Measurements from ENCODE around the gene OR2F1. TPM values are rescaled to one million over a fixed set of nuclear protein-coding genes. Genes with fewer than 3 reads are reported as not detected.

OR2F1 gene
- total RNA-seq, 4 donors from 2014 or later = not detected

GRCh38 chr7:143992670-143993069, 38.0 kb downstream of the OR2F1 start:
- no peaks in the 10 kb centered on the region for H3K9me3 ChIP-seq
- H3K4me1 ChIP-seq = no peaks in the 10 kb centered on the region
- no peaks in the 10 kb centered on the region for H3K27me3 ChIP-seq
- DNase-seq (ENCODE audit: low spot score in 2 of 2) = no peak
- H3K27ac ChIP-seq = no peak overlapping the region
- H3K36me3 ChIP-seq = no peaks in the 10 kb centered on the region
- TF ChIP-seq POLR2A (IDR thresholded peaks at IDR 0.05) = no peak
- TF ChIP-seq POLR2AphosphoS5 (IDR thresholded peaks at IDR 0.05) = no peak
- TF ChIP-seq CTCF (IDR thresholded peaks at IDR 0.05) = no peak
- TF ChIP-seq EP300 (IDR thresholded peaks at IDR 0.05) = no peak
- no peak overlapping the region for H3K4me3 ChIP-seq

GRCh38 chr7:143993924-143994323, 39.3 kb downstream of the OR2F1 start:
- Histone ChIP-seq H3K4me1 (no peaks in the 10 kb centered on the region), H3K4me3 (no peak overlapping the region), H3K27me3 (no peaks in the 10 kb centered on the region), H3K9me3 (no peaks in the 10 kb centered on the region), H3K36me3 (no peaks in the 10 kb centered on the region), H3K27ac (no peak overlapping the region)
- TF ChIP-seq POLR2A (IDR thresholded peaks at IDR 0.05) (no peak), POLR2AphosphoS5 (IDR thresholded peaks at IDR 0.05) (no peak), CTCF (IDR thresholded peaks at IDR 0.05) (no peak), EP300 (IDR thresholded peaks at IDR 0.05) (no peak)
- WGBS = 90% methylated on average over 3 of the region's 3 CpGs
- DNase-seq (ENCODE audit: low spot score in 2 of 2) = no peak

- H3K27ac ChIP-seq = no peak within 1 kb of the TSS
- no peaks in the 10 kb centered on the region for H3K27me3 ChIP-seq
- no peaks in the 10 kb centered on the region for H3K36me3 ChIP-seq
- DNase-seq (ENCODE audit: low spot score in 2 of 2) = no peak
- no peaks in the 10 kb centered on the region for H3K4me1 ChIP-seq
- H3K4me3 ChIP-seq = no peak within 1 kb of the TSS
- TF ChIP-seq EP300 (IDR thresholded peaks at IDR 0.05) (no peak), POLR2AphosphoS5 (IDR thresholded peaks at IDR 0.05) (no peak), POLR2A (IDR thresholded peaks at IDR 0.05) (no peak), CTCF (IDR thresholded peaks at IDR 0.05) (no peak)
- no peaks in the 10 kb centered on the region for H3K9me3 ChIP-seq
- WGBS = 86% methylated on average over 4 of the region's 4 CpGs
These were observed 45.4 kb downstream of the OR2F1 start, which contains the start of gene OR6B1 for GRCh38 chr7:144000020-144000419. Gene OR6B1, plus strand, starts transcription at chr7:144000320. Its CDS starts 3,677 bp downstream, at chr7:144003997.

- H3K4me1 ChIP-seq = no peaks in the 10 kb centered on the region
- WGBS = 60% methylated on average over 3 of the region's 3 CpGs
These were observed 46.9 kb downstream of the OR2F1 start for GRCh38 chr7:144001543-144001942.

GRCh38 chr7:144004703-144005102, 50.1 kb downstream of the OR2F1 start:
- 89% methylated on average over 5 of the region's 5 CpGs for WGBS
- no peaks in the 10 kb centered on the region for H3K36me3 ChIP-seq
- H3K4me3 ChIP-seq = no peak overlapping the region
- H3K27me3 ChIP-seq = no peaks in the 10 kb centered on the region
- no peaks in the 10 kb centered on the region for H3K4me1 ChIP-seq
- TF ChIP-seq EP300 (IDR thresholded peaks at IDR 0.05) (no peak), POLR2A (IDR thresholded peaks at IDR 0.05) (no peak), POLR2AphosphoS5 (IDR thresholded peaks at IDR 0.05) (no peak), CTCF (IDR thresholded peaks at IDR 0.05) (no peak)
- no peak for DNase-seq (ENCODE audit: low spot score in 2 of 2)
- no peak overlapping the region for H3K27ac ChIP-seq
- no peaks in the 10 kb centered on the region for H3K9me3 ChIP-seq

More at GRCh38 chr7:144001543-144001942, 46.9 kb downstream of the OR2F1 start:
- no peak for DNase-seq (ENCODE audit: low spot score in 2 of 2)
- TF ChIP-seq EP300 (IDR thresholded peaks at IDR 0.05) (no peak), CTCF (IDR thresholded peaks at IDR 0.05) (no peak), POLR2AphosphoS5 (IDR thresholded peaks at IDR 0.05) (no peak), POLR2A (IDR thresholded peaks at IDR 0.05) (no peak)
- no peak overlapping the region for H3K4me3 ChIP-seq
- no peaks in the 10 kb centered on the region for H3K27me3 ChIP-seq
- no peaks in the 10 kb centered on the region for H3K9me3 ChIP-seq
- no peaks in the 10 kb centered on the region for H3K36me3 ChIP-seq
- no peak overlapping the region for H3K27ac ChIP-seq

All from suprapubic skin (tissue), 4 donors.